Lung (tissue), 12 donors: ENCODE data around the gene MYPN. TPM values are rescaled to one million over a fixed set of nuclear protein-coding genes. Genes with fewer than 3 reads are reported as not detected.

Experiments
- ATAC-seq: fragments of 200-7000 bp; cut with Tn5 transposase; one replicate; pipeline ENCODE4 v1.9.1; 2020; ENCODE audit warnings: moderate number of reproducible peaks; ENCODE audit not compliant: insufficient read depth, low FRiP score
- DNase-seq, 3 donors: peaks; one replicate each; pipeline ENCODE4 v3.0.0-alpha.2; 2013 to 2017
- H3K27ac ChIP-seq, 2 donors: one replicate each; pipeline ENCODE4 v1.5.1; 2013; ENCODE audit warnings: mild to moderate bottlenecking in 2 of 2, moderate library complexity in 2 of 2, control low read depth in 1 of 2, inconsistent platforms in 1 of 2, low read depth in 1 of 2, low read length in 1 of 2
- H3K27me3 ChIP-seq, 3 donors: one replicate each; pipeline ENCODE4 v1.5.1; 2013; ENCODE audit warnings: low read length in 2 of 3; ENCODE audit not compliant: control insufficient read depth in 3 of 3, insufficient read depth in 3 of 3
- H3K36me3 ChIP-seq, 4 donors: one replicate each; pipeline ENCODE4 v1.5.1; 2013; ENCODE audit warnings: low read length in 4 of 4, mild to moderate bottlenecking in 1 of 4, moderate library complexity in 1 of 4; ENCODE audit not compliant: control insufficient read depth in 4 of 4, insufficient read depth in 4 of 4
- H3K4me1 ChIP-seq, 5 donors: one replicate each; pipeline ENCODE4 v1.5.1; 2013; ENCODE audit warnings: low read length in 5 of 5, mild to moderate bottlenecking in 2 of 5, moderate library complexity in 1 of 5; ENCODE audit not compliant: control insufficient read depth in 5 of 5, insufficient read depth in 5 of 5
- H3K4me3 ChIP-seq: one replicate; pipeline ENCODE4 v1.5.1; 2013; ENCODE audit warnings: mild to moderate bottlenecking, control low read depth, moderate library complexity
- H3K9ac ChIP-seq, 2 donors: one replicate each; pipeline ENCODE4 v1.5.1; 2013; ENCODE audit warnings: low read length in 2 of 2, control low read depth in 1 of 2; ENCODE audit not compliant: insufficient read depth in 1 of 2
- H3K9me3 ChIP-seq, 4 donors: one replicate each; pipeline ENCODE4 v1.5.1; 2013; ENCODE audit warnings: low read length in 3 of 4, mild to moderate bottlenecking in 1 of 4, moderate library complexity in 1 of 4; ENCODE audit not compliant: control insufficient read depth in 4 of 4, insufficient read depth in 3 of 4
- WGBS, 2 donors: extraction: QIAGEN DNeasy Blood & Tissue Kit; methylation state at CpG; one replicate each; pipeline ENCODE4 v1.1.7; 2013; 5-methylcytosine and 5-hydroxymethylcytosine counted together
- polyA plus RNA-seq, 2 donors: library from polyadenylated mRNA; stranded (reverse); fragments of 200-250 nt; gene quantifications; one replicate each; pipeline ENCODE4 v1.2.1, GENCODE V29; 2013
- total RNA-seq, 2 donors: library from RNA; depleted of rRNA in 1 of 2; stranded (reverse); fragments of >200 nt in 1 of 2; gene quantifications; one replicate each; pipeline ENCODE4 v1.2.1, GENCODE V29; 2014 to 2021
- TF ChIP-seq, protein P1 (sequence below): IDR thresholded peaks from 2 replicates; pipeline ENCODE4 v1.5.1; 2012; ENCODE audit warnings: mild to moderate bottlenecking; ENCODE audit errors: control extremely low read depth, extremely low read depth
- donor health status: control.
- donor health status: control.
- donor health status: Bipolar disorder and iron deficiency.
- donor health status: healthy.
- donor health status: DM: yes; HTN: yes; CAD: no.

MYPN gene
- total and polyA plus RNA-seq, 4 donors: 0.01 to 0.28 (median 0.04) TPM

DNA sequence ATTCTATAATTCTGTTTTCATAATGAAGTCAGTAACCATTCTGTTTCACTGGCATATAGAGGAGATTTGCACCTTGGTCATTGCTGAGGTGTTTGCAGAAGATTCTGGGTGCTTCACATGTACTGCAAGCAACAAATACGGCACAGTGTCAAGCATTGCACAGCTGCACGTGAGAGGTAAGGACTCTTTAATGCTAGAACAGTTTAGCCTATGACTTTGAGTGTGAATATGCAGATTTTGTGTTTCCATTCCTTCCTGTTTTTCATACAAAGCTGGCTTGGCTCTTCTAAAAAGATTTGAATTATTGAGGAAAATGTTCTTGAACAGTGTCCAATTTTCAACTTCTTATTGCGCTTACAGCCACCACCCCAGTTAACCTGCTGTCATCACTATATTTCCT, 56.4 kb downstream of the MYPN start:
- TF ChIP-seq, protein P1, sequence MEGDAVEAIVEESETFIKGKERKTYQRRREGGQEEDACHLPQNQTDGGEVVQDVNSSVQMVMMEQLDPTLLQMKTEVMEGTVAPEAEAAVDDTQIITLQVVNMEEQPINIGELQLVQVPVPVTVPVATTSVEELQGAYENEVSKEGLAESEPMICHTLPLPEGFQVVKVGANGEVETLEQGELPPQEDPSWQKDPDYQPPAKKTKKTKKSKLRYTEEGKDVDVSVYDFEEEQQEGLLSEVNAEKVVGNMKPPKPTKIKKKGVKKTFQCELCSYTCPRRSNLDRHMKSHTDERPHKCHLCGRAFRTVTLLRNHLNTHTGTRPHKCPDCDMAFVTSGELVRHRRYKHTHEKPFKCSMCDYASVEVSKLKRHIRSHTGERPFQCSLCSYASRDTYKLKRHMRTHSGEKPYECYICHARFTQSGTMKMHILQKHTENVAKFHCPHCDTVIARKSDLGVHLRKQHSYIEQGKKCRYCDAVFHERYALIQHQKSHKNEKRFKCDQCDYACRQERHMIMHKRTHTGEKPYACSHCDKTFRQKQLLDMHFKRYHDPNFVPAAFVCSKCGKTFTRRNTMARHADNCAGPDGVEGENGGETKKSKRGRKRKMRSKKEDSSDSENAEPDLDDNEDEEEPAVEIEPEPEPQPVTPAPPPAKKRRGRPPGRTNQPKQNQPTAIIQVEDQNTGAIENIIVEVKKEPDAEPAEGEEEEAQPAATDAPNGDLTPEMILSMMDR: no peak
- no peak overlapping the region for H3K9ac ChIP-seq
- H3K36me3 ChIP-seq: peaks cover 0 to 10% (median 0%) of the 10 kb centered on the region in 4 donors
- peaks cover 0 to 1% (median 0%) of the 10 kb centered on the region in 4 donors for H3K9me3 ChIP-seq
- ATAC-seq (no peak), DNase-seq (no peak)
- WGBS, 2 donors: 38 to 57% methylated on average over 3 of the region's 3 CpGs
- no peak overlapping the region for H3K4me3 ChIP-seq
- H3K27ac ChIP-seq: no peak overlapping the region
- peaks cover 0 to 4% (median 0%) of the 10 kb centered on the region in 5 donors for H3K4me1 ChIP-seq
- H3K27me3 ChIP-seq: no peaks in the 10 kb centered on the region

DNA sequence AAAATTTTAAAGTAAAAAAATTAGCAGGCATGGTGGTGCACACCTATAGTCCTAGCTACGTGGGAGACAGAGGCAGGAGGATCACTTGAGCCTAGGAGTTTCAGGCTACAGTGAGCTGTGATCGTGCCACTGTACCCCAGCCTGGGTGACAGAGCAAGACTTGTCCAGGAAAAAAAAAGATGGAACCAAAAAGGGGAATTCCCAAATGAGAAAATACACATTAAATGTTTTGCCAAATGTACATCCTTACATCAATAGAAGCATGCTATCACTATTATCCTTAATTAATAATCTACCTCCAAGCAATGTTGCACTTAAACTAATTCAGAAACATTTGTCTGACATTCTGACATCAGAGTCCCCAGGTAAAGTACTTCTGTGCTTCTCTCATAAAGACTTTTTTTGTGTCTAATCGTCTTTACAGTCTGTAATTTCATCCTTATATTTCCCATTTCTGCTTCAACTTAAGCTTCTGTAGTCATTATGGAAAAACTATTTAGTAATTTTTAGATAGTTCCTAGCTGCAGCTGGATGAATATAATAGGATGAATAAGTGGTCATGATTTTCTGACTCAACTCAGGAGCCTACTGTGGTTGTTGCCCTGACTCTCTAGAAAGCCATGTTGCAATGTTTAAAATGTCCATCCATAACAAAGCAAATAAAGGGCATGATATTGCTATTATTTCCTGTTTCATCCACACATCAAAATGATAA, 57.7 kb downstream of the MYPN start:
- H3K4me3 ChIP-seq: no peak overlapping the region
- peaks cover 0 to 16% (median 0%) of the 10 kb centered on the region in 4 donors for H3K36me3 ChIP-seq
- H3K9me3 ChIP-seq: peaks cover 0 to 1% (median 0%) of the 10 kb centered on the region in 4 donors
- WGBS, 2 donors: 87 to 89% methylated on average over 3 of the region's 3 CpGs
- TF ChIP-seq, protein P1: no peak
- DNase-seq (no peak), ATAC-seq (no peak)
- H3K4me1 ChIP-seq: peaks cover 0 to 4% (median 0%) of the 10 kb centered on the region in 5 donors
- H3K27ac ChIP-seq: no peak overlapping the region
- no peaks in the 10 kb centered on the region for H3K27me3 ChIP-seq
- H3K9ac ChIP-seq: no peak overlapping the region

DNA sequence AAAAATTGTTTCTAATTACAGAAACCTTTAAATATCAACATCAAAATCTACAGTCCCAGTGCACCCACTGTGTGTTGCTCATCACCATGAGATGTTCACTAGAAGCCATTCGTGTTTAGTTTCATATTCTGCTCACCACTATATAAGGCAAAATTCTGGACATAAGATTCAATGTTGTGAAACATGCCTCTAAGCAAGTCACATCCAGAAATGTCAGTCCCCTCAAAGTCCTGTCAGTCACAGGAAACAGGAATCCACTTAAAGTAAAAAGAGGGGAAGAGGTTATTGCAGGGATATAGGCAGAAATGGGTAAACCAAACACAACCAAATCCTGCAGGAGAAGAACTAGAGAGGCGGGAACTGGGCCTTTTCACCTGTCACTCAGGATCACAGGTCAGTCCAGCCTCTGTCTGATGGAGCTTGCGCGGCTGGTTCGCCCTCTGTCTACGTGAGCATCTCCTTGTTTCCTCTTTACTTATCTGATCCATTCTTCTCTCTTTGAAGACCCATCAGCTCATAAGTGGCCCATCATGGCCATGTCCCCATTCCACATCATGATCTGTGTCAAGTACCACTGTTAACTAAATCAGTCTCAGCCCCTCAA, 58.4 kb downstream of the MYPN start:
- DNase-seq: no peak
- no peak for ATAC-seq
- WGBS, 2 donors: 91 to 93% methylated on average over 6 of the region's 6 CpGs
- H3K27me3 ChIP-seq: no peaks in the 10 kb centered on the region
- H3K4me1 ChIP-seq: peaks cover 0 to 4% (median 0%) of the 10 kb centered on the region in 5 donors
- H3K4me3 ChIP-seq: no peak overlapping the region
- no peak overlapping the region for H3K9ac ChIP-seq
- H3K9me3 ChIP-seq: peaks cover 0 to 1% (median 0%) of the 10 kb centered on the region in 4 donors
- no peak overlapping the region for H3K27ac ChIP-seq
- H3K36me3 ChIP-seq: peaks cover 0 to 16% (median 0%) of the 10 kb centered on the region in 4 donors
- TF ChIP-seq, protein P1: no peak
